Natural killer cell (primary cell): Measurements from ENCODE around the gene SYNGR1. TPM values are rescaled to one million over a fixed set of nuclear protein-coding genes. Genes with fewer than 3 reads are reported as not detected.

Experiments used
- ATAC-seq, 3 donors: fragments of 150-1000 bp in 2 of 3; fragments of 200-7000 bp in 1 of 3; cut with Tn5 transposase; 1 replicate in 1 of 3; 2 replicates in 2 of 3; pipeline ENCODE4 v1.10.0; 2021; ENCODE audit warnings: mild to moderate bottlenecking in 2 of 3, moderate library complexity in 2 of 3
- DNase-seq, 2 donors: peaks; one replicate each; pipeline versions ENCODE4 v3.0.0 to v3.0.0-alpha.2; 2013 to 2021; ENCODE audit warnings: mixed read lengths in 1 of 2
- H3K27ac ChIP-seq: one replicate; pipeline ENCODE4 v1.5.1; 2013; ENCODE audit warnings: mild to moderate bottlenecking, low read length
- H3K27me3 ChIP-seq: one replicate; pipeline ENCODE4 v1.6.1; 2013; ENCODE audit warnings: low read length; ENCODE audit not compliant: control insufficient read depth, insufficient read depth
- H3K36me3 ChIP-seq: one replicate; pipeline ENCODE4 v1.6.1; 2013; ENCODE audit warnings: low read length; ENCODE audit not compliant: control insufficient read depth, insufficient read depth
- H3K4me1 ChIP-seq: one replicate; pipeline ENCODE4 v1.6.1; 2013; ENCODE audit warnings: low read length; ENCODE audit not compliant: control insufficient read depth, insufficient read depth
- H3K4me3 ChIP-seq: one replicate; pipeline ENCODE4 v1.5.1; 2013; ENCODE audit warnings: low read length
- H3K9me3 ChIP-seq: one replicate; pipeline ENCODE4 v1.6.1; 2013; ENCODE audit warnings: low read length; ENCODE audit not compliant: control insufficient read depth, insufficient read depth
- H3K27ac Mint-ChIP-seq, 2 donors: one replicate each; pipeline ENCODE4 v1.8.0; 2022; ENCODE audit warnings: mild to moderate bottlenecking in 2 of 2, mixed read lengths in 2 of 2, moderate library complexity in 1 of 2
- H3K27me3 Mint-ChIP-seq, 2 donors: one replicate each; pipeline ENCODE4 v1.8.0; 2022; ENCODE audit warnings: low read depth in 2 of 2, mixed read lengths in 2 of 2
- H3K36me3 Mint-ChIP-seq: one replicate; pipeline ENCODE4 v1.8.0; 2022; ENCODE audit warnings: mixed read lengths
- H3K4me1 Mint-ChIP-seq, 2 donors: one replicate each; pipeline ENCODE4 v1.8.0; 2022; ENCODE audit warnings: mixed read lengths in 2 of 2
- H3K4me3 Mint-ChIP-seq: one replicate; pipeline ENCODE4 v1.8.0; 2022; ENCODE audit warnings: mild to moderate bottlenecking, moderate library complexity, mixed read lengths
- H3K9me3 Mint-ChIP-seq, 2 donors: one replicate each; pipeline ENCODE4 v1.8.0; 2022; ENCODE audit warnings: mixed read lengths in 2 of 2
- WGBS: methylation state at CpG from one replicate; pipeline ENCODE4 v1.1.7; 2013; ENCODE audit warnings: missing lambda C conversion rate; ENCODE audit not compliant: insufficient coverage; 5-methylcytosine and 5-hydroxymethylcytosine counted together
- intact Hi-C: fragments of 100-400 bp; cut with micrococcal nuclease; formaldehyde crosslinking; loops from one replicate; pipeline ENCODE4 v1.14.2; 2022
- total RNA-seq, 4 donors: library from RNA; stranded (reverse); fragments of 120-200 nt in 1 of 4; gene quantifications; one replicate each; pipeline versions ENCODE4 v1.2.3 to v1.2.4, GENCODE V29; 2013 to 2022
- TF ChIP-seq, protein P1 (sequence below): fragments of 200-600 bp; IDR thresholded peaks from one replicate; pipeline ENCODE4 v1.8.0; 2022; ENCODE audit warnings: antibody characterized with exemption

The SYNGR1 gene
- total RNA-seq, 3 donors from 2014 or later (not counting 1 experiment from before 2014, with no cell fraction given): 30.3 to 35.7 (median 31.3) TPM

DNA sequence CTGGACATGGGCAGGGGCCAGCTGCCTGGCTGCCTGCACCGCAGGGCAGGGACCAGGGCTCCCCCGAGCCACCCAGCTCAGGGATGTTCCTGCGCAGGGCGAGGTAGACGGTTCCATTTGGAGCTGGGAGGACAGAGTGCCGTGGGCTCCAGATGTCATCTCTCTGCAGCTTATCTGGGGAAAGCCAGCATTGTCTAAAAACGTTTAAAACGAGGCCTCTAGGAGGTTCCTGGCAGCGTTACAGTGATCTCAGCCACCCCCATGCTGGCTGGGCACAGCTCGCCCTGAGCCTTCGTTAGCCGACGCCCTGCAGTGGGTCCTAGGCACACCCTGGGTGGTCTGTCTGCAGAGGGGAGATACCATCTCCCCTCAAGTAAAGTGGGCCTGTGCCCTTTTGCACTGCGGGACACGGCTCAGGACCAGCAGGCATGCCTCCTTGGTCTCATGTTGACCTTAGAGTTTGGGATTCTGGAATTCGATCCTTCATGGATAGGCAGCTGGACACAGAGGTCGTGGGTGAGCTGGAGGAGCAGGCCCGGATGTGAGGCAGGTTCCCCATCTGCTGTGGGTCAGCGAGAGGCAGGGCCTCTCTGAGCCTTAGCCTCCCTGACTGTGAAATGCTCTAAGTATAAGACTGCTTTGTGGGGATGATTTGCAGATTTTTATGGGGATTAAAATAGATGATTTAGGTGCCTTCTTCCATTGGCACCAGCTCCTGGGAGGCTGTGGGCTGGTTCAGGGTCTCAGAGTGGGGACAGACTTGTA is 14.1 kb downstream of the SYNGR1 start:
- 66% methylated on average over 19 of the region's 19 CpGs for WGBS
- Mint-ChIP-seq H3K9me3 (no peaks in the 10 kb centered on the region), H3K4me3 (no peak overlapping the region), H3K4me1 (peaks cover 6 to 49% of the 10 kb centered on the region in 2 donors), H3K27ac (peak overlapping the region; percentile 17 to 27), H3K36me3 (no peaks in the 10 kb centered on the region), H3K27me3 (no peaks in the 10 kb centered on the region)
- Histone ChIP-seq H3K4me1 (peaks cover 17% of the 10 kb centered on the region), H3K36me3 (peaks cover under 1% of the 10 kb centered on the region), H3K27me3 (no peaks in the 10 kb centered on the region), H3K27ac (no peak overlapping the region), H3K4me3 (no peak overlapping the region), H3K9me3 (no peaks in the 10 kb centered on the region)
- DNase-seq (no peak), ATAC-seq (no peak)
- TF ChIP-seq, protein P1, sequence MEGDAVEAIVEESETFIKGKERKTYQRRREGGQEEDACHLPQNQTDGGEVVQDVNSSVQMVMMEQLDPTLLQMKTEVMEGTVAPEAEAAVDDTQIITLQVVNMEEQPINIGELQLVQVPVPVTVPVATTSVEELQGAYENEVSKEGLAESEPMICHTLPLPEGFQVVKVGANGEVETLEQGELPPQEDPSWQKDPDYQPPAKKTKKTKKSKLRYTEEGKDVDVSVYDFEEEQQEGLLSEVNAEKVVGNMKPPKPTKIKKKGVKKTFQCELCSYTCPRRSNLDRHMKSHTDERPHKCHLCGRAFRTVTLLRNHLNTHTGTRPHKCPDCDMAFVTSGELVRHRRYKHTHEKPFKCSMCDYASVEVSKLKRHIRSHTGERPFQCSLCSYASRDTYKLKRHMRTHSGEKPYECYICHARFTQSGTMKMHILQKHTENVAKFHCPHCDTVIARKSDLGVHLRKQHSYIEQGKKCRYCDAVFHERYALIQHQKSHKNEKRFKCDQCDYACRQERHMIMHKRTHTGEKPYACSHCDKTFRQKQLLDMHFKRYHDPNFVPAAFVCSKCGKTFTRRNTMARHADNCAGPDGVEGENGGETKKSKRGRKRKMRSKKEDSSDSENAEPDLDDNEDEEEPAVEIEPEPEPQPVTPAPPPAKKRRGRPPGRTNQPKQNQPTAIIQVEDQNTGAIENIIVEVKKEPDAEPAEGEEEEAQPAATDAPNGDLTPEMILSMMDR: no peak
- intact Hi-C loops: no loop called here

DNA sequence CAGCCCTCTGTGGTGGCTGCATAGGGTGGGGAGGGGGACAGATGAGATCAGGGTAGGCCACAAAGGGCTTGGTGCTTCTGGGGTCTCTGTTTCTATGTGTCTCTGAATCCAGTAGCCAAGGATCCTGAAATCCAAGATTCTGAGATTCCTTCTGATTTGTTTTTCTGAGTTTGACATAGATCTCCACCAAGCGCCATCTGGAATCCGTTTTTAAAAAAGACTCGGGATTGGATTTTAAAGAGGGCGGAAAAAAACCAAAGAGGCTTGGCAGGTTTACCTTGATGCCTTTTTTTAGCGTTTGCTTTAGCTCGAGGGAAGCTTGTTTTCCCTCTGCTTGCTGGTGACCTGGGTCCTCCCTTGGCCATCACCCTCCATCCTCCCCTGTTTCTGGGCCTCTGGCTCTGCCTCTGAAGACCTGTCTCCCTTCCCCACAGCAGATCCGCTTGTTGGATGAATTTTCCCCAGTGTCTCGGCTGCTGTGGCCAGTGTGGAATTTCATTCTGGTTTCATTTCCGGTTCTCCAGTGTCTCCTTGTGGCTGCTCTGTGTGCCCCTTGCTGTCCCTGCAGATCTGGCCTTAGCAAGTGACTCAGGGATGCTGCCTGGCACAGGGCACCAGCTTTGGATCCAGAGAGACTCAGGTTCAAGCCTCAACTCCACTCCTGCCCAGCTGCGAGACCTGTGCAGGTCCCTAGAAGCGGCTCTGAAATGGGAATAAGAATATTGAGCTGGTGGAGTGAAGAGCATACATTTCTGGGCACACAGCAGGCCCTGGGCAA is 15.1 kb downstream of the SYNGR1 start:
- no peak overlapping the region for H3K4me3 Mint-ChIP-seq
- intact Hi-C loops: no loop called here

DNA sequence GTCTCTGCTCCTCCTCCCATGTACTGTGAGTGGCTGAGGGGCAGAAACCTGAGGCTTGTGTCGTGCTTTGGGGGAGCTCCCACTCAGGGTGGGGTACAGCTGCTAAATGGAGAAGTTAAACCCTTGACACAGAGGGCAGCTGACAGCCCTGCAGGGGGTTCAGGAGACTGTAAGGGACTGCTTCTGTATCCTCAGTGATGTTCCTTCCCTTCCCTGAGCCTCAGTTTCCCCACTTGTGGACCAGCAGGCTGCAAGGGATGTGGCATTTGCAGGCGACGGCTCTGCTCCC is 15.6 kb downstream of the SYNGR1 start:
- H3K27me3 Mint-ChIP-seq: no peaks in the 10 kb centered on the region
- H3K9me3 Mint-ChIP-seq: no peaks in the 10 kb centered on the region
- no peaks in the 10 kb centered on the region for H3K27me3 ChIP-seq
- H3K9me3 ChIP-seq: no peaks in the 10 kb centered on the region
- no peaks in the 10 kb centered on the region for H3K36me3 Mint-ChIP-seq
- intact Hi-C loops: no loop called here
- H3K27ac ChIP-seq: no peak overlapping the region
- peaks cover 17% of the 10 kb centered on the region for H3K4me1 ChIP-seq
- H3K4me3 Mint-ChIP-seq: no peak overlapping the region
- no peak overlapping the region for H3K4me3 ChIP-seq
- 31% methylated on average over 3 of the region's 3 CpGs for WGBS
- ATAC-seq: no peak
- H3K36me3 ChIP-seq: no peaks in the 10 kb centered on the region
- no peak overlapping the region for H3K27ac Mint-ChIP-seq
- TF ChIP-seq, protein P1: no peak
- peaks cover 6 to 40% of the 10 kb centered on the region in 2 donors for H3K4me1 Mint-ChIP-seq
- no peak for DNase-seq

More for the DNA sequence above, 15.1 kb downstream of the SYNGR1 start:
- DNase-seq (no peak), ATAC-seq (no peak)
- peaks cover 17% of the 10 kb centered on the region for H3K4me1 ChIP-seq
- WGBS: 83% methylated on average over 11 of the region's 11 CpGs
- no peaks in the 10 kb centered on the region for H3K36me3 ChIP-seq
- TF ChIP-seq, protein P1: no peak
- H3K36me3 Mint-ChIP-seq: no peaks in the 10 kb centered on the region
- H3K9me3 ChIP-seq: no peaks in the 10 kb centered on the region
- H3K27me3 Mint-ChIP-seq: no peaks in the 10 kb centered on the region
- no peaks in the 10 kb centered on the region for H3K9me3 Mint-ChIP-seq
- H3K27ac Mint-ChIP-seq: no peak overlapping the region
- peaks cover 6 to 46% of the 10 kb centered on the region in 2 donors for H3K4me1 Mint-ChIP-seq
- H3K27me3 ChIP-seq: no peaks in the 10 kb centered on the region
- no peak overlapping the region for H3K4me3 ChIP-seq
- no peak overlapping the region for H3K27ac ChIP-seq
